ENCODE results near the gene NRSN1. TPM values are rescaled to one million over a fixed set of nuclear protein-coding genes. Genes with fewer than 3 reads are reported as not detected.
A peak's percentile ranks its signal among the peaks of the same experiment; 100 is the strongest.

NRSN1 gene
- total and polyA plus RNA-seq, 2 of the 13 experiments (the other 11 are each of a cell fraction or from before 2014, with no cell fraction given) = not detected

- no peaks in the 10 kb centered on the region for H3K27me3 ChIP-seq (ENCODE audit: control insufficient read depth in 1 of 2, insufficient read depth in 2 of 2, low read length in 2 of 2)
- H4K20me1 ChIP-seq (ENCODE audit: insufficient read depth, low read length) = no peaks in the 10 kb centered on the region
- no peak for TF ChIP-seq ZNF468 (CRISPR knock-in tag; IDR thresholded peaks at IDR 0.05)
- TF ChIP-seq ZFP1 (CRISPR knock-in tag; IDR thresholded peaks at IDR 0.05) = no peak
- TF ChIP-seq ELF3 (CRISPR knock-in tag; IDR thresholded peaks at IDR 0.05) = no peak
- TF ChIP-seq ZNF18 (CRISPR knock-in tag; IDR thresholded peaks at IDR 0.05; ENCODE audit: insufficient replicate concordance) = no peak
- no peak for TF ChIP-seq EEA1 (CRISPR knock-in tag; IDR thresholded peaks at IDR 0.05; ENCODE audit: borderline replicate concordance)
- TF ChIP-seq ZNF30 (CRISPR knock-in tag; IDR thresholded peaks at IDR 0.05) = no peak
- no peak for TF ChIP-seq ZBTB39 (CRISPR knock-in tag; IDR thresholded peaks at IDR 0.05)
- TF ChIP-seq DBP (CRISPR knock-in tag; IDR thresholded peaks at IDR 0.05; ENCODE audit: not compliant biosample characterization) = no peak
- no peak for TF ChIP-seq POLR2AphosphoS2 (IDR thresholded peaks at IDR 0.05; ENCODE audit: low read depth, low read length)
- TF ChIP-seq, protein P1, sequence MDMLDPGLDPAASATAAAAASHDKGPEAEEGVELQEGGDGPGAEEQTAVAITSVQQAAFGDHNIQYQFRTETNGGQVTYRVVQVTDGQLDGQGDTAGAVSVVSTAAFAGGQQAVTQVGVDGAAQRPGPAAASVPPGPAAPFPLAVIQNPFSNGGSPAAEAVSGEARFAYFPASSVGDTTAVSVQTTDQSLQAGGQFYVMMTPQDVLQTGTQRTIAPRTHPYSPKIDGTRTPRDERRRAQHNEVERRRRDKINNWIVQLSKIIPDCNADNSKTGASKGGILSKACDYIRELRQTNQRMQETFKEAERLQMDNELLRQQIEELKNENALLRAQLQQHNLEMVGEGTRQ (IDR thresholded peaks at IDR 0.05; ENCODE audit: low read depth, low read length) = no peak
- TF ChIP-seq, protein P1 (CRISPR knock-in tag; IDR thresholded peaks at IDR 0.05; ENCODE audit: borderline replicate concordance) = no peak
- TF ChIP-seq NR2F2 (IDR thresholded peaks at IDR 0.05; ENCODE audit: borderline replicate concordance, low read depth) = no peak
- TF ChIP-seq ZZZ3 (CRISPR knock-in tag; IDR thresholded peaks at IDR 0.05; ENCODE audit: borderline replicate concordance) = no peak
- TF ChIP-seq ZNF317 (CRISPR knock-in tag; IDR thresholded peaks at IDR 0.05) = no peak
- no peak for TF ChIP-seq TARDBP (CRISPR knock-in tag; IDR thresholded peaks at IDR 0.05)
- no peaks in the 10 kb centered on the region for H3K36me3 ChIP-seq (replicated peaks in 1 of 2; ENCODE audit: control insufficient read depth in 1 of 2, insufficient read depth in 2 of 2, low read length in 2 of 2)
- no peaks in the 10 kb centered on the region for H3K9me3 ChIP-seq (ENCODE audit: low read length)
- no peak overlapping the region for H3K4me3 ChIP-seq (replicated peaks in 1 of 3; ENCODE audit: insufficient read depth in 1 of 3, low read depth in 2 of 3, low read length in 3 of 3)
- intact Hi-C loops (cut with micrococcal nuclease; ENCODE audit: unreplicated experiment) = loop anchor here (2.0 to 10.0 kb wide), 4 partner anchors 56 to 236 kb away; no protein-coding TSS in a partner anchor
- ChIA-PET POLR2A (interaction anchor here (1.1 to 2.1 kb wide), 3 partner anchors 9 to 46 kb away, joined by 3 to 8 read pairs (median 4); partner anchors contain the start of gene NRSN1), CTCF (ENCODE audit: low intra/inter-chr PET ratio, low total read pairs) (no interaction called here)
- H3K79me2 ChIP-seq (ENCODE audit: insufficient read depth, low read length) = no peaks in the 10 kb centered on the region
- H3K9ac ChIP-seq (ENCODE audit: insufficient read depth, low read depth, low read length) = no peak overlapping the region; the same call in 1 of the 2 replicates
- H3K4me1 ChIP-seq (ENCODE audit: insufficient read depth, low read length) = peaks cover 55% of the 10 kb centered on the region
- in situ Hi-C loops (cut with HindIII; ENCODE audit: extremely low pct_ligation_motif_present, low pct_unique_long_range_greater_than_20kb) = no loop called here
- no peak for DNase-seq (ENCODE audit: low spot score)
- H2AFZ ChIP-seq (ENCODE audit: low read length) = no peak overlapping the region
- no peak overlapping the region for H3K27ac ChIP-seq (ENCODE audit: extremely low read length, insufficient read depth, low read length)
- ATAC-seq = no peak
- H3K4me2 ChIP-seq (ENCODE audit: low read depth, low read length) = peak overlapping the region; percentile 14; the same call in 1 of the 2 replicates
- no peak for FAIRE-seq
- BruUV-seq (replicated peaks) = no TSS peak
Measured at GRCh38 chr6:24149296-24149695, 23.3 kb downstream of the NRSN1 start.
